IMR-90 (cell line): ENCODE results near the gene PGM2. TPM values are rescaled to one million over a fixed set of nuclear protein-coding genes. Genes with fewer than 3 reads are reported as not detected.

ENCODE experiments used
- ATAC-seq: fragments of 200-7000 bp; cut with Tn5 transposase; 2 replicates; pipeline ENCODE4 v1.9.1; 2020; ENCODE audit warnings: low read depth, mild to moderate bottlenecking, moderate library complexity
- BruUV-seq: library from RNA; stranded (reverse); fragments of 400-500 nt; replicated peaks from 2 replicates; lab custom pipeline; 2021; lab: Mats Ljungman, UMichigan
- CTCF ChIA-PET: fragments of 300-600 bp; formaldehyde crosslinking; extraction: SDS; loops from one replicate; lab custom pipeline; 2021; ENCODE audit warnings: antibody characterized with exemption; lab: Yijun Ruan, JAX
- POLR2A ChIA-PET: fragments of 300-600 bp; sonication (Branson Sonifier 250); formaldehyde crosslinking; loops from one replicate; lab custom pipeline; 2022; ENCODE audit warnings: antibody characterized with exemption; ENCODE audit not compliant: unreplicated experiment; lab: Charles Lee
- DNase-seq: peaks from one replicate; pipeline ENCODE4 v3.0.0; 2013
- H2AFZ ChIP-seq: replicated peaks from 2 replicates; pipeline ENCODE3; 2013; ENCODE audit warnings: low read length, mild to moderate bottlenecking; ENCODE audit not compliant: poor library complexity
- H2AK5ac ChIP-seq: 2 replicates; pipeline ENCODE4 v1.6.1; 2013; ENCODE audit warnings: low read depth, low read length, inconsistent platforms
- H2AK9ac ChIP-seq: replicated peaks from 2 replicates; pipeline ENCODE3; 2013; ENCODE audit warnings: mild to moderate bottlenecking, low read depth, low read length, moderate library complexity; ENCODE audit not compliant: poor library complexity
- H2BK120ac ChIP-seq: 2 replicates; pipeline ENCODE4 v1.6.1; 2013; ENCODE audit warnings: low read depth, low read length, inconsistent platforms
- H2BK15ac ChIP-seq: 3 replicates; pipeline ENCODE4 v1.6.1; 2013; ENCODE audit warnings: low read depth, low read length, inconsistent platforms
- H2BK20ac ChIP-seq: 2 replicates; pipeline ENCODE4 v1.6.1; 2013; ENCODE audit warnings: low read depth, mild to moderate bottlenecking, inconsistent platforms, low read length, moderate library complexity
- H2BK5ac ChIP-seq: 2 replicates; pipeline ENCODE4 v1.6.1; 2013; ENCODE audit warnings: mild to moderate bottlenecking, low read depth, low read length, inconsistent platforms; ENCODE audit not compliant: poor library complexity, severe bottlenecking
- H3K14ac ChIP-seq: replicated peaks from 2 replicates; pipeline ENCODE4 v1.6.1; 2013; ENCODE audit warnings: low read depth, low read length, inconsistent platforms
- H3K18ac ChIP-seq: 2 replicates; pipeline ENCODE4 v1.6.1; 2013; ENCODE audit warnings: low read depth, low read length, control low read depth
- H3K23ac ChIP-seq: 2 replicates; pipeline ENCODE4 v1.6.1; 2013; ENCODE audit warnings: low read depth, low read length, inconsistent platforms
- H3K27ac ChIP-seq: 2 replicates; pipeline ENCODE4 v1.5.1; 2013; ENCODE audit warnings: mild to moderate bottlenecking, control low read depth, low read length; ENCODE audit not compliant: insufficient read depth
- H3K27me3 ChIP-seq: 2 replicates; pipeline ENCODE4 v1.6.1; 2013; ENCODE audit warnings: low read length; ENCODE audit not compliant: control insufficient read depth, insufficient read depth
- H3K36me3 ChIP-seq: 2 replicates; pipeline ENCODE4 v1.6.1; 2013; ENCODE audit warnings: low read length, mixed read lengths; ENCODE audit not compliant: control insufficient read depth, insufficient read depth
- H3K4ac ChIP-seq: 2 replicates; pipeline ENCODE4 v1.6.1; 2013; ENCODE audit warnings: low read depth, low read length, inconsistent platforms
- H3K4me1 ChIP-seq: 2 replicates; pipeline ENCODE4 v1.6.1; 2013; ENCODE audit warnings: low read length, mixed read lengths; ENCODE audit not compliant: control insufficient read depth, insufficient read depth
- H3K4me2 ChIP-seq: 2 replicates; pipeline ENCODE4 v1.6.1; 2013; ENCODE audit warnings: low read depth, mild to moderate bottlenecking, control low read depth, low read length, moderate library complexity
- H3K4me3 ChIP-seq: 2 replicates; pipeline ENCODE4 v1.5.1; 2013; ENCODE audit warnings: low read depth, mild to moderate bottlenecking, control low read depth, low read length, moderate library complexity; ENCODE audit not compliant: insufficient read depth
- H3K56ac ChIP-seq: 2 replicates; pipeline ENCODE4 v1.6.1; 2013; ENCODE audit warnings: low read length, inconsistent platforms; ENCODE audit not compliant: insufficient read depth; ENCODE audit errors: extremely low read depth
- H3K79me1 ChIP-seq, 2 experiments: 2 replicates each; pipeline ENCODE4 v1.6.1; 2013; ENCODE audit warnings: low read length in 2 of 2, inconsistent platforms in 1 of 2, low read depth in 1 of 2
- H3K9ac ChIP-seq: 2 replicates; pipeline ENCODE4 v1.6.1; 2013; ENCODE audit warnings: low read depth, low read length, control low read depth
- H3K9me1 ChIP-seq: 2 replicates; pipeline ENCODE4 v1.6.1; 2013; ENCODE audit warnings: low read length, inconsistent platforms; ENCODE audit not compliant: insufficient read depth
- H3K9me3 ChIP-seq: 2 replicates; pipeline ENCODE4 v1.6.1; 2013; ENCODE audit warnings: low read length; ENCODE audit not compliant: control insufficient read depth, insufficient read depth
- H4K20me1 ChIP-seq: 2 replicates; pipeline ENCODE4 v1.6.1; 2013; ENCODE audit warnings: low read length, inconsistent platforms; ENCODE audit not compliant: insufficient read depth
- H4K5ac ChIP-seq: 2 replicates; pipeline ENCODE4 v1.6.1; 2013; ENCODE audit warnings: mild to moderate bottlenecking, low read depth, low read length, control low read depth
- H4K8ac ChIP-seq, 2 experiments: 2 replicates each; pipeline ENCODE4 v1.6.1; 2013; ENCODE audit warnings: low read depth in 2 of 2, low read length in 2 of 2, control low read depth in 1 of 2, inconsistent platforms in 1 of 2
- H4K91ac ChIP-seq: 2 replicates; pipeline ENCODE4 v1.6.1; 2013; ENCODE audit warnings: low read depth, low read length, inconsistent platforms; ENCODE audit not compliant: insufficient read depth
- BHLHE40 ChIP-seq: fragments of 150-350 bp; IDR thresholded peaks from 2 replicates; pipeline ENCODE4 v1.6.1; 2016; ENCODE audit warnings: mild to moderate bottlenecking, low read depth, low read length
- CHD1 ChIP-seq: IDR thresholded peaks from 2 replicates; pipeline ENCODE4 v1.6.1; 2012; ENCODE audit warnings: low read depth, low read length, improper control_type of control experiment
- FOS ChIP-seq: fragments of 150-350 bp; IDR thresholded peaks from 2 replicates; pipeline ENCODE4 v1.6.1; 2016; ENCODE audit warnings: low read depth, low read length
- MAFK ChIP-seq: IDR thresholded peaks from 2 replicates; pipeline ENCODE4 v1.6.1; 2012; ENCODE audit warnings: low read depth, low read length, improper control_type of control experiment
- POLR2A ChIP-seq: IDR thresholded peaks from 2 replicates; pipeline ENCODE4 v1.6.1; 2012; ENCODE audit warnings: mild to moderate bottlenecking, low read depth, low read length
- RCOR1 ChIP-seq: IDR thresholded peaks from 2 replicates; pipeline ENCODE4 v1.6.1; 2012; ENCODE audit warnings: mild to moderate bottlenecking, low read length, improper control_type of control experiment; ENCODE audit not compliant: insufficient replicate concordance
- SMC3 ChIP-seq: fragments of 150-350 bp; IDR thresholded peaks from 2 replicates; pipeline ENCODE4 v1.6.1; 2016; ENCODE audit warnings: low read depth, mild to moderate bottlenecking, antibody characterized with exemption, low read length, moderate library complexity
- WGBS, 2 experiments: methylation state at CpG; one replicate each; pipeline versions ENCODE4 v1.1.5 to v1.1.7; 2013; ENCODE audit warnings: missing lambda C conversion rate in 2 of 2; ENCODE audit not compliant: insufficient read length in 1 of 2; ENCODE audit errors: extremely low coverage in 2 of 2; 5-methylcytosine and 5-hydroxymethylcytosine counted together
- dilution Hi-C: fragments of 300-500 bp; cut with HindIII; formaldehyde crosslinking; loops from one replicate; pipeline ENCODE4 v1.14.3; 2018; ENCODE audit warnings: low sequenced_read_pairs; ENCODE audit not compliant: unreplicated experiment
- in situ Hi-C: fragments of 300-500 bp; cut with MboI; formaldehyde crosslinking; loops from 3 replicates; pipeline ENCODE4 v1.14.3; 2019; ENCODE audit warnings: low sequenced_read_pairs, inconsistent platforms, mixed read lengths
- intact Hi-C: fragments of 100-400 bp; cut with micrococcal nuclease; formaldehyde crosslinking; loops from 2 replicates; pipeline ENCODE4 v1.10.0; 2022
- polyA plus RNA-seq, 3 experiments: library from polyadenylated mRNA; depleted of rRNA; stranded (reverse); fragments of >200 nt; gene quantifications; 2 replicates each; pipeline ENCODE4 v1.2.3, GENCODE V29; 2012; ENCODE audit warnings: low replicate concordance in 1 of 3
- total RNA-seq: library from RNA; depleted of rRNA; stranded (reverse); fragments of >200 nt; gene quantifications from 2 replicates; pipeline ENCODE4 v1.2.3, GENCODE V29; 2012
- TF ChIP-seq, protein P1 (sequence below): conservative IDR thresholded peaks from 2 replicates; pipeline ENCODE4 v1.5.1; 2012; ENCODE audit warnings: mild to moderate bottlenecking, low read depth, low read length, improper control_type of control experiment
- TF ChIP-seq, protein P2 (sequence below): fragments of 150-350 bp; IDR thresholded peaks from 2 replicates; pipeline ENCODE4 v1.6.1; 2017; ENCODE audit warnings: mild to moderate bottlenecking, antibody characterized with exemption, low read length, low read depth

Gene PGM2
- total and polyA plus RNA-seq, 2 of the 4 experiments (the other 2 are of a cell fraction), result 18.7 to 26.2 TPM

- H3K18ac ChIP-seq, result no peak overlapping the region
- H2AFZ ChIP-seq, result no peak overlapping the region
- H2BK5ac ChIP-seq, result no peak overlapping the region
- no peak overlapping the region for H4K5ac ChIP-seq
- H3K23ac ChIP-seq, result no peak overlapping the region
- no peak overlapping the region for H3K56ac ChIP-seq
- in situ Hi-C loops, result no loop called here
- intact Hi-C loops, result no loop called here
- no peak overlapping the region for H2BK120ac ChIP-seq
- H4K8ac ChIP-seq, result no peak overlapping the region
- no peak overlapping the region for H3K9ac ChIP-seq
- no peak overlapping the region for H2AK5ac ChIP-seq
- no peaks in the 10 kb centered on the region for H3K36me3 ChIP-seq
- H3K27ac ChIP-seq, result no peak overlapping the region
- no peaks in the 10 kb centered on the region for H3K9me1 ChIP-seq
- no peak overlapping the region for H3K4ac ChIP-seq
- WGBS, 2 experiments, result no CpG with 5 or more reads among the region's 2 CpGs
- no peak overlapping the region for H2BK15ac ChIP-seq
- ChIA-PET POLR2A (no interaction called here), CTCF (interaction anchor here (0.6 kb wide), 1 partner anchor 178 kb away, joined by 3 read pairs; no protein-coding TSS in a partner anchor)
- H2AK9ac ChIP-seq, result no peak overlapping the region
- DNase-seq (no peak), ATAC-seq (no peak)
- H3K4me2 ChIP-seq, result no peak overlapping the region
- H3K27me3 ChIP-seq, result peaks cover 20% of the 10 kb centered on the region
- TF ChIP-seq RCOR1, result no peak
- TF ChIP-seq FOS, result no peak
- no peak for TF ChIP-seq MAFK
- TF ChIP-seq, protein P1, sequence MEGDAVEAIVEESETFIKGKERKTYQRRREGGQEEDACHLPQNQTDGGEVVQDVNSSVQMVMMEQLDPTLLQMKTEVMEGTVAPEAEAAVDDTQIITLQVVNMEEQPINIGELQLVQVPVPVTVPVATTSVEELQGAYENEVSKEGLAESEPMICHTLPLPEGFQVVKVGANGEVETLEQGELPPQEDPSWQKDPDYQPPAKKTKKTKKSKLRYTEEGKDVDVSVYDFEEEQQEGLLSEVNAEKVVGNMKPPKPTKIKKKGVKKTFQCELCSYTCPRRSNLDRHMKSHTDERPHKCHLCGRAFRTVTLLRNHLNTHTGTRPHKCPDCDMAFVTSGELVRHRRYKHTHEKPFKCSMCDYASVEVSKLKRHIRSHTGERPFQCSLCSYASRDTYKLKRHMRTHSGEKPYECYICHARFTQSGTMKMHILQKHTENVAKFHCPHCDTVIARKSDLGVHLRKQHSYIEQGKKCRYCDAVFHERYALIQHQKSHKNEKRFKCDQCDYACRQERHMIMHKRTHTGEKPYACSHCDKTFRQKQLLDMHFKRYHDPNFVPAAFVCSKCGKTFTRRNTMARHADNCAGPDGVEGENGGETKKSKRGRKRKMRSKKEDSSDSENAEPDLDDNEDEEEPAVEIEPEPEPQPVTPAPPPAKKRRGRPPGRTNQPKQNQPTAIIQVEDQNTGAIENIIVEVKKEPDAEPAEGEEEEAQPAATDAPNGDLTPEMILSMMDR, result no peak
- no peak for TF ChIP-seq SMC3
- TF ChIP-seq, protein P2, sequence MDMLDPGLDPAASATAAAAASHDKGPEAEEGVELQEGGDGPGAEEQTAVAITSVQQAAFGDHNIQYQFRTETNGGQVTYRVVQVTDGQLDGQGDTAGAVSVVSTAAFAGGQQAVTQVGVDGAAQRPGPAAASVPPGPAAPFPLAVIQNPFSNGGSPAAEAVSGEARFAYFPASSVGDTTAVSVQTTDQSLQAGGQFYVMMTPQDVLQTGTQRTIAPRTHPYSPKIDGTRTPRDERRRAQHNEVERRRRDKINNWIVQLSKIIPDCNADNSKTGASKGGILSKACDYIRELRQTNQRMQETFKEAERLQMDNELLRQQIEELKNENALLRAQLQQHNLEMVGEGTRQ, result no peak
- no peak for TF ChIP-seq CHD1
- TF ChIP-seq POLR2A, result no peak
- TF ChIP-seq BHLHE40, result no peak
- dilution Hi-C loops, result no loop called here
- H3K9me3 ChIP-seq, result no peaks in the 10 kb centered on the region
- H3K4me1 ChIP-seq, result no peaks in the 10 kb centered on the region
- no peak overlapping the region for H3K14ac ChIP-seq
- H2BK20ac ChIP-seq, result no peak overlapping the region
- no peak overlapping the region for H3K4me3 ChIP-seq
- no peak overlapping the region for H4K91ac ChIP-seq
- no peaks in the 10 kb centered on the region for H3K79me1 ChIP-seq
- no TSS peak for BruUV-seq
- no peaks in the 10 kb centered on the region for H4K20me1 ChIP-seq
Measured at GRCh38 chr4:37781131-37781455, 45.4 kb upstream of the PGM2 start.
